Right lobe of liver (tissue), 4 donors: Measurements from ENCODE around the gene ZNF408.

Experiments
- POLR2A ChIP-seq: fragments of 450-650 bp; IDR thresholded peaks from one replicate; pipeline ENCODE4 v1.6.1; 2017; ENCODE audit warnings: antibody characterized with exemption, mild to moderate bottlenecking
- TF ChIP-seq, protein P1 (sequence below), 4 donors: fragments of 200-600 bp in 3 of 4; fragments of 450-650 bp in 1 of 4; IDR thresholded peaks; one replicate each; pipeline versions ENCODE4 v1.5.1 to v1.8.0; 2016 to 2022; ENCODE audit warnings: antibody characterized with exemption in 4 of 4, mild to moderate bottlenecking in 2 of 4
- donor health status: DM: no; HTN: no; CAD: no.
- donor health status: DM: no; HTN: no; CAD: no.
- donor health status: DM: no; HTN: yes; CAD: no.

DNA sequence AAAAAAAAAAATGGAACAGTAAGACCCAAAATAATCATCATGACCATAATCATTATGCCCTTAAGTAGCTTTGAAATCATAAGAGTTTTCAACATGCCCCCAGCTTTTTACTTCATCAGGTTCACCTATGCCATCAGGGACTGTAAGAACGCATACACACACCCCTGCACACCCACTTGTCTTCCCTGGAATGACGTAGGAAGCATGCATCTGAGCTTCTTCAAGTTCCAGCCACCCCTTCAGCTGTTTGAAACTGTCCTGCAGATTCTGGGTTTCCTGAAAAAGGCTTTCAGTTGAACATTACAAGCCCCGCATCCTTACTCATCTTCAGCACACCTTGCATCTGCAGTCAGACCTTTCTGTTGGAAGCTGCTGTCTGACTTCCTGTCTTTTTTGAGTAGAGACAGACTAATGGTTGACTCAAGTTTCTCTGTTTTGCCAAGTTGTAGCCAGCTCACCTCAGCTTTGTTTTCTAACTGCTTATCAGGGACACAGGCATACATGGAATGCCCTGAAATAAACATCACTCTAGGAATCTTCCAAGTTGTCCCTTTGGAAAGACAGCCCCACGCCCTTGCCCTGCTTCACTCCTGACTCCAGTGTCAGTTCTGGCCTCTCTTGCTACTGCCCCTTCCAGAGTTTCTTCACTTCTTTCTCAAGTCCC is 37.4 kb upstream of the ZNF408 start:
- TF ChIP-seq, protein P1, sequence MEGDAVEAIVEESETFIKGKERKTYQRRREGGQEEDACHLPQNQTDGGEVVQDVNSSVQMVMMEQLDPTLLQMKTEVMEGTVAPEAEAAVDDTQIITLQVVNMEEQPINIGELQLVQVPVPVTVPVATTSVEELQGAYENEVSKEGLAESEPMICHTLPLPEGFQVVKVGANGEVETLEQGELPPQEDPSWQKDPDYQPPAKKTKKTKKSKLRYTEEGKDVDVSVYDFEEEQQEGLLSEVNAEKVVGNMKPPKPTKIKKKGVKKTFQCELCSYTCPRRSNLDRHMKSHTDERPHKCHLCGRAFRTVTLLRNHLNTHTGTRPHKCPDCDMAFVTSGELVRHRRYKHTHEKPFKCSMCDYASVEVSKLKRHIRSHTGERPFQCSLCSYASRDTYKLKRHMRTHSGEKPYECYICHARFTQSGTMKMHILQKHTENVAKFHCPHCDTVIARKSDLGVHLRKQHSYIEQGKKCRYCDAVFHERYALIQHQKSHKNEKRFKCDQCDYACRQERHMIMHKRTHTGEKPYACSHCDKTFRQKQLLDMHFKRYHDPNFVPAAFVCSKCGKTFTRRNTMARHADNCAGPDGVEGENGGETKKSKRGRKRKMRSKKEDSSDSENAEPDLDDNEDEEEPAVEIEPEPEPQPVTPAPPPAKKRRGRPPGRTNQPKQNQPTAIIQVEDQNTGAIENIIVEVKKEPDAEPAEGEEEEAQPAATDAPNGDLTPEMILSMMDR (IDR thresholded peaks at IDR 0.05): no peak
- no peak for TF ChIP-seq POLR2A
